Vagina (tissue), 2 donors: Measurements from ENCODE around the gene KCNG3.

Experiments used
- POLR2AphosphoS5 ChIP-seq, 2 donors: sonication (generic); formaldehyde crosslinking; IDR thresholded peaks; one replicate each; pipeline ENCODE4 v1.9.0; 2017; ENCODE audit warnings: antibody characterized with exemption in 2 of 2, mild to moderate bottlenecking in 2 of 2, low read depth in 1 of 2; ENCODE audit not compliant: insufficient read depth in 1 of 2
- TF ChIP-seq, protein P1 (sequence below), 3 experiments: fragments of 450-650 bp in 2 of 3; fragments of 200-600 bp in 1 of 3; sonication (generic) in 1 of 3; IDR thresholded peaks; one replicate each; pipeline ENCODE4 v1.5.1; 2017 to 2019; ENCODE audit warnings: antibody characterized with exemption in 3 of 3, mild to moderate bottlenecking in 2 of 3, moderate library complexity in 2 of 3

GRCh38 chr2:42414648-42415047, 79.1 kb downstream of the KCNG3 start:
- TF ChIP-seq, protein P1, sequence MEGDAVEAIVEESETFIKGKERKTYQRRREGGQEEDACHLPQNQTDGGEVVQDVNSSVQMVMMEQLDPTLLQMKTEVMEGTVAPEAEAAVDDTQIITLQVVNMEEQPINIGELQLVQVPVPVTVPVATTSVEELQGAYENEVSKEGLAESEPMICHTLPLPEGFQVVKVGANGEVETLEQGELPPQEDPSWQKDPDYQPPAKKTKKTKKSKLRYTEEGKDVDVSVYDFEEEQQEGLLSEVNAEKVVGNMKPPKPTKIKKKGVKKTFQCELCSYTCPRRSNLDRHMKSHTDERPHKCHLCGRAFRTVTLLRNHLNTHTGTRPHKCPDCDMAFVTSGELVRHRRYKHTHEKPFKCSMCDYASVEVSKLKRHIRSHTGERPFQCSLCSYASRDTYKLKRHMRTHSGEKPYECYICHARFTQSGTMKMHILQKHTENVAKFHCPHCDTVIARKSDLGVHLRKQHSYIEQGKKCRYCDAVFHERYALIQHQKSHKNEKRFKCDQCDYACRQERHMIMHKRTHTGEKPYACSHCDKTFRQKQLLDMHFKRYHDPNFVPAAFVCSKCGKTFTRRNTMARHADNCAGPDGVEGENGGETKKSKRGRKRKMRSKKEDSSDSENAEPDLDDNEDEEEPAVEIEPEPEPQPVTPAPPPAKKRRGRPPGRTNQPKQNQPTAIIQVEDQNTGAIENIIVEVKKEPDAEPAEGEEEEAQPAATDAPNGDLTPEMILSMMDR (IDR thresholded peaks at IDR 0.05) = no peak
- TF ChIP-seq POLR2AphosphoS5 (IDR thresholded peaks at IDR 0.05; ENCODE audit: insufficient read depth in 1 of 2, low read depth in 1 of 2) = no peak
